ENCODE measurements around the gene ROR2. TPM values are rescaled to one million over a fixed set of nuclear protein-coding genes. Genes with fewer than 3 reads are reported as not detected.

Gene ROR2
- total RNA-seq, 1 donor from 2014 or later = not detected

- H3K27ac Mint-ChIP-seq = no peak overlapping the region
- no peaks in the 10 kb centered on the region for H3K27me3 Mint-ChIP-seq (ENCODE audit: low read depth)
- no peaks in the 10 kb centered on the region for H3K36me3 Mint-ChIP-seq (ENCODE audit: low read depth)
- no peak overlapping the region for H3K4me3 Mint-ChIP-seq (ENCODE audit: low read depth)
- no peaks in the 10 kb centered on the region for H3K9me3 Mint-ChIP-seq
- no peak for DNase-seq (ENCODE audit: low spot score)
- intact Hi-C loops (cut with micrococcal nuclease) = no loop called here
- no peaks in the 10 kb centered on the region for H3K4me1 Mint-ChIP-seq (ENCODE audit: low read depth)
These were observed 132.9 kb downstream of the ROR2 start for GRCh38 chr9:91817106-91817492.

- H3K27ac Mint-ChIP-seq = no peak overlapping the region
- H3K9me3 Mint-ChIP-seq = no peaks in the 10 kb centered on the region
- intact Hi-C loops (cut with micrococcal nuclease) = no loop called here
- H3K27me3 Mint-ChIP-seq (ENCODE audit: low read depth) = no peaks in the 10 kb centered on the region
- no peaks in the 10 kb centered on the region for H3K4me1 Mint-ChIP-seq (ENCODE audit: low read depth)
- H3K4me3 Mint-ChIP-seq (ENCODE audit: low read depth) = no peak overlapping the region
- no peaks in the 10 kb centered on the region for H3K36me3 Mint-ChIP-seq (ENCODE audit: low read depth)
- no peak for DNase-seq (ENCODE audit: low spot score)
These were observed 133.7 kb downstream of the ROR2 start for GRCh38 chr9:91816356-91816755.

GRCh38 chr9:91815896-91816295 lies 134.1 kb downstream of the ROR2 start:
- Mint-ChIP-seq H3K4me1 (ENCODE audit: low read depth) (no peaks in the 10 kb centered on the region), H3K9me3 (no peaks in the 10 kb centered on the region), H3K27me3 (ENCODE audit: low read depth) (no peaks in the 10 kb centered on the region), H3K36me3 (ENCODE audit: low read depth) (no peaks in the 10 kb centered on the region), H3K4me3 (ENCODE audit: low read depth) (no peak overlapping the region), H3K27ac (no peak overlapping the region)
- DNase-seq (ENCODE audit: low spot score) = no peak
- intact Hi-C loops (cut with micrococcal nuclease) = no loop called here

GRCh38 chr9:91814753-91815152 lies 135.3 kb downstream of the ROR2 start:
- no peak for DNase-seq (ENCODE audit: low spot score)
- intact Hi-C loops (cut with micrococcal nuclease) = no loop called here
- H3K27ac Mint-ChIP-seq = no peak overlapping the region
- no peaks in the 10 kb centered on the region for H3K4me1 Mint-ChIP-seq (ENCODE audit: low read depth)
- H3K36me3 Mint-ChIP-seq (ENCODE audit: low read depth) = no peaks in the 10 kb centered on the region
- no peaks in the 10 kb centered on the region for H3K9me3 Mint-ChIP-seq
- no peak overlapping the region for H3K4me3 Mint-ChIP-seq (ENCODE audit: low read depth)
- H3K27me3 Mint-ChIP-seq (ENCODE audit: low read depth) = no peaks in the 10 kb centered on the region

- no peaks in the 10 kb centered on the region for H3K4me1 Mint-ChIP-seq (ENCODE audit: low read depth)
- H3K9me3 Mint-ChIP-seq = no peaks in the 10 kb centered on the region
- intact Hi-C loops (cut with micrococcal nuclease) = no loop called here
- no peak overlapping the region for H3K27ac Mint-ChIP-seq
- H3K36me3 Mint-ChIP-seq (ENCODE audit: low read depth) = no peaks in the 10 kb centered on the region
- no peaks in the 10 kb centered on the region for H3K27me3 Mint-ChIP-seq (ENCODE audit: low read depth)
- no peak for DNase-seq (ENCODE audit: low spot score)
- no peak overlapping the region for H3K4me3 Mint-ChIP-seq (ENCODE audit: low read depth)
These were observed 135.8 kb downstream of the ROR2 start for GRCh38 chr9:91814201-91814600.

- no peak for DNase-seq (ENCODE audit: low spot score)
- Mint-ChIP-seq H3K27ac (no peak overlapping the region), H3K4me3 (ENCODE audit: low read depth) (no peak overlapping the region), H3K27me3 (ENCODE audit: low read depth) (no peaks in the 10 kb centered on the region), H3K36me3 (ENCODE audit: low read depth) (no peaks in the 10 kb centered on the region), H3K9me3 (no peaks in the 10 kb centered on the region), H3K4me1 (ENCODE audit: low read depth) (no peaks in the 10 kb centered on the region)
- intact Hi-C loops (cut with micrococcal nuclease) = no loop called here
These were observed 136.7 kb downstream of the ROR2 start for GRCh38 chr9:91813176-91813795.

GRCh38 chr9:91812191-91812590 lies 137.8 kb downstream of the ROR2 start:
- no peak overlapping the region for H3K4me3 Mint-ChIP-seq (ENCODE audit: low read depth)
- DNase-seq (ENCODE audit: low spot score) = no peak

GRCh38 chr9:91811024-91811909 lies 138.8 kb downstream of the ROR2 start:
- Mint-ChIP-seq H3K27me3 (ENCODE audit: low read depth) (peaks cover under 1% of the 10 kb centered on the region), H3K4me1 (ENCODE audit: low read depth) (no peaks in the 10 kb centered on the region), H3K4me3 (ENCODE audit: low read depth) (no peak overlapping the region), H3K27ac (no peak overlapping the region), H3K36me3 (ENCODE audit: low read depth) (no peaks in the 10 kb centered on the region), H3K9me3 (no peaks in the 10 kb centered on the region)
- intact Hi-C loops (cut with micrococcal nuclease) = no loop called here
- DNase-seq (ENCODE audit: low spot score) = no peak

More at GRCh38 chr9:91812191-91812590, 137.8 kb downstream of the ROR2 start:
- H3K9me3 Mint-ChIP-seq = no peaks in the 10 kb centered on the region
- H3K36me3 Mint-ChIP-seq (ENCODE audit: low read depth) = no peaks in the 10 kb centered on the region
- no peak overlapping the region for H3K27ac Mint-ChIP-seq
- no peaks in the 10 kb centered on the region for H3K27me3 Mint-ChIP-seq (ENCODE audit: low read depth)
- intact Hi-C loops (cut with micrococcal nuclease) = no loop called here
- no peaks in the 10 kb centered on the region for H3K4me1 Mint-ChIP-seq (ENCODE audit: low read depth)

- no peaks in the 10 kb centered on the region for H3K4me1 Mint-ChIP-seq (ENCODE audit: low read depth)
- peaks cover 2% of the 10 kb centered on the region for H3K27me3 Mint-ChIP-seq (ENCODE audit: low read depth)
- DNase-seq (ENCODE audit: low spot score) = no peak
- intact Hi-C loops (cut with micrococcal nuclease) = no loop called here
- no peaks in the 10 kb centered on the region for H3K36me3 Mint-ChIP-seq (ENCODE audit: low read depth)
- H3K9me3 Mint-ChIP-seq = no peaks in the 10 kb centered on the region
- no peak overlapping the region for H3K27ac Mint-ChIP-seq
- no peak overlapping the region for H3K4me3 Mint-ChIP-seq (ENCODE audit: low read depth)
These were observed 139.6 kb downstream of the ROR2 start for GRCh38 chr9:91810286-91810905.

GRCh38 chr9:91809581-91810285 lies 140.3 kb downstream of the ROR2 start:
- H3K27ac Mint-ChIP-seq = no peak overlapping the region
- H3K36me3 Mint-ChIP-seq (ENCODE audit: low read depth) = no peaks in the 10 kb centered on the region

GRCh38 chr9:91807643-91808246 lies 142.3 kb downstream of the ROR2 start:
- Mint-ChIP-seq H3K4me3 (ENCODE audit: low read depth) (no peak overlapping the region), H3K27ac (no peak overlapping the region), H3K27me3 (ENCODE audit: low read depth) (peaks cover 2% of the 10 kb centered on the region), H3K36me3 (ENCODE audit: low read depth) (no peaks in the 10 kb centered on the region), H3K4me1 (ENCODE audit: low read depth) (no peaks in the 10 kb centered on the region), H3K9me3 (no peaks in the 10 kb centered on the region)
- intact Hi-C loops (cut with micrococcal nuclease) = no loop called here
- DNase-seq (ENCODE audit: low spot score) = no peak

More at GRCh38 chr9:91809581-91810285, 140.3 kb downstream of the ROR2 start:
- no peak for DNase-seq (ENCODE audit: low spot score)
- intact Hi-C loops (cut with micrococcal nuclease) = no loop called here
- H3K4me1 Mint-ChIP-seq (ENCODE audit: low read depth) = no peaks in the 10 kb centered on the region
- H3K4me3 Mint-ChIP-seq (ENCODE audit: low read depth) = no peak overlapping the region
- no peaks in the 10 kb centered on the region for H3K9me3 Mint-ChIP-seq
- H3K27me3 Mint-ChIP-seq (ENCODE audit: low read depth) = peaks cover 2% of the 10 kb centered on the region

GRCh38 chr9:91805031-91805430 lies 145.0 kb downstream of the ROR2 start:
- H3K9me3 Mint-ChIP-seq = no peaks in the 10 kb centered on the region
- no peak overlapping the region for H3K27ac Mint-ChIP-seq
- intact Hi-C loops (cut with micrococcal nuclease) = no loop called here
- H3K27me3 Mint-ChIP-seq (ENCODE audit: low read depth) = peaks cover 4% of the 10 kb centered on the region
- DNase-seq (ENCODE audit: low spot score) = no peak
- no peak overlapping the region for H3K4me3 Mint-ChIP-seq (ENCODE audit: low read depth)
- H3K4me1 Mint-ChIP-seq (ENCODE audit: low read depth) = no peaks in the 10 kb centered on the region
- no peaks in the 10 kb centered on the region for H3K36me3 Mint-ChIP-seq (ENCODE audit: low read depth)

All from activated T-helper 2 cell treated with anti-CD3 and anti-CD28 coated beads, Interferon-gamma antibody, Interleukin-2, Interleukin-4, amounts not matched to agents 10 μg/mL and 5 μg/mL and 100 μg/mL, durations not matched to agents 14 hours and 24 hours and 36 hours (primary cell).